Right renal cortex interstitium (tissue), 3 donors: ENCODE measurements around the gene ZNF747. TPM values are rescaled to one million over a fixed set of nuclear protein-coding genes. Genes with fewer than 3 reads are reported as not detected.

Source experiments
- polyA plus RNA-seq, 3 donors: library from polyadenylated mRNA; unstranded; fragments of 120-200 nt; gene quantifications; one replicate each; pipeline ENCODE4 v1.2.1, GENCODE V29; 2013; ENCODE audit not compliant: insufficient read length in 3 of 3

Gene ZNF747
- polyA plus RNA-seq, 3 donors, result 9.1 to 9.7 (median 9.5) TPM

Other genes with a start within 250 kb of the ZNF747 start
- gene CD2BP2, start 179.6 kb downstream of the ZNF747 start, polyA plus RNA-seq, result 10 to 100 TPM; 58.4 to 62.9 (median 61.3) TPM
- 10 to 100 TPM; 26.5 to 30.3 (median 28.4) TPM for gene TBC1D10B, start 164.4 kb downstream of the ZNF747 start, polyA plus RNA-seq
- 1 to 10 TPM in 1 of 3 donors, under 1 TPM in 2; 0.72 to 1.0 (median 0.83) TPM for gene MYL11, start 160.1 kb downstream of the ZNF747 start, polyA plus RNA-seq
- gene SEPTIN1, start 152.3 kb downstream of the ZNF747 start, polyA plus RNA-seq, result 1 to 10 TPM; 1.7 to 2.2 (median 2.1) TPM
- gene ZNF48, start 139.4 kb downstream of the ZNF747 start, polyA plus RNA-seq, result 10 to 100 TPM; 11.7 to 14.1 (median 13.0) TPM
- 1 to 10 TPM; 4.6 to 6.9 (median 5.7) TPM for gene ZNF771, start 127.3 kb downstream of the ZNF747 start, polyA plus RNA-seq
- gene DCTPP1, start 104.8 kb downstream of the ZNF747 start, polyA plus RNA-seq, result 10 to 100 TPM; 35.6 to 46.6 (median 42.5) TPM
- 100 to 1,000 TPM in 2 of 3 donors, 10 to 100 TPM in 1; 94.8 to 105 (median 102) TPM for gene SEPHS2, start 89.0 kb downstream of the ZNF747 start, polyA plus RNA-seq
- 1 to 10 TPM; 2.0 to 2.8 (median 2.6) TPM for gene ITGAL, start 62.1 kb downstream of the ZNF747 start, polyA plus RNA-seq
- gene ZNF768, start 8.3 kb downstream of the ZNF747 start, polyA plus RNA-seq, result 10 to 100 TPM; 44.8 to 51.7 (median 45.1) TPM
- 1 to 10 TPM; 8.5 to 9.1 (median 8.6) TPM for gene ZNF764, start 23.5 kb upstream of the ZNF747 start, polyA plus RNA-seq
- gene ZNF688, start 36.9 kb upstream of the ZNF747 start, polyA plus RNA-seq, result 1 to 10 TPM; 8.4 to 9.4 (median 9.0) TPM
- gene ZNF785, start 50.8 kb upstream of the ZNF747 start, polyA plus RNA-seq, result 10 to 100 TPM; 17.0 to 18.5 (median 17.9) TPM
- gene ZNF689, start 75.5 kb upstream of the ZNF747 start, polyA plus RNA-seq, result 10 to 100 TPM; 13.5 to 14.7 (median 14.3) TPM
- gene PRR14, start 116.1 kb upstream of the ZNF747 start, polyA plus RNA-seq, result 10 to 100 TPM; 36.9 to 44.5 (median 42.4) TPM
- gene FBRS, start 123.6 kb upstream of the ZNF747 start, polyA plus RNA-seq, result 10 to 100 TPM; 40.1 to 47.7 (median 42.9) TPM
- 10 to 100 TPM; 27.6 to 31.4 (median 28.2) TPM for gene SRCAP, start 164.3 kb upstream of the ZNF747 start, polyA plus RNA-seq
- gene PHKG2, start 213.6 kb upstream of the ZNF747 start, polyA plus RNA-seq, result 10 to 100 TPM; 21.6 to 23.6 (median 23.0) TPM
- 1 to 10 TPM; 7.8 to 8.2 (median 7.9) TPM for gene CFAP119, start 227.2 kb upstream of the ZNF747 start, polyA plus RNA-seq
- gene RNF40, start 227.5 kb upstream of the ZNF747 start, polyA plus RNA-seq, result 100 to 1,000 TPM; 111 to 123 (median 113) TPM